Right lobe of liver (tissue), 4 donors: ENCODE measurements around the gene SMAD1.

Experiments used
- CTCF ChIP-seq, 4 donors: fragments of 200-600 bp in 3 of 4; fragments of 450-650 bp in 1 of 4; IDR thresholded peaks; one replicate each; pipeline versions ENCODE4 v1.5.1 to v1.8.0; 2016 to 2022; ENCODE audit warnings: antibody characterized with exemption in 4 of 4, mild to moderate bottlenecking in 2 of 4
- POLR2A ChIP-seq: fragments of 450-650 bp; IDR thresholded peaks from one replicate; pipeline ENCODE4 v1.6.1; 2017; ENCODE audit warnings: antibody characterized with exemption, mild to moderate bottlenecking
- donor health status: DM: no; HTN: no; CAD: no.
- donor health status: DM: no; HTN: no; CAD: no.
- donor health status: DM: no; HTN: yes; CAD: no.

GRCh38 chr4:145473203-145473602, 8.4 kb upstream of the SMAD1 start:
- no peak for TF ChIP-seq CTCF (IDR thresholded peaks at IDR 0.05)
- TF ChIP-seq POLR2A: no peak
